ENCODE measurements around the gene CYP24A1.
"Not testable (repeated sequence)": the region's sequence is repeated elsewhere in the genome, so short reads cannot be mapped to it uniquely, and the experiment has no call there.

The CYP24A1 gene

GRCh38 chr20:54132612-54133433, 41.0 kb downstream of the CYP24A1 start:
- no peak for DNase-seq

GRCh38 chr20:54131675-54132611, 41.8 kb downstream of the CYP24A1 start:
- DNase-seq: no peak

DNA sequence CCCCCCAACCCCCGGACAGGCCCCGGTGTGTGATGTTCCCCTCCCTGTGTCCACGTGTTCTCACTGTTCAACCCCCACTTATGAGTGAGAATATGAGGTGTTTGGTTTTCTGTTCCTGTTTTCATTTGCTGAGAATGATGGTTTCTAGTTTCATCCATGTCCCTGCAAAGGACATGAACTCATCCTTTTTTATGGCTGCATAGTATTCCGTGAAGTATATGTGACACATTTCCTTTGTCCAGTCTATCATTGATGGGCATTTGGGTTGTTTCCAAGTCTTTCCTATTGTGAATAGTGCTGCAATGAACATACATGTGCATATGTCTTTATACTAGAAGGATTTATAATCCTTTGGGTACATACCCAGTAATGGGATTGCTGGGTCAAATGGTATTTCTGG, 42.7 kb downstream of the CYP24A1 start:
- not testable (repeated sequence) for DNase-seq

DNA sequence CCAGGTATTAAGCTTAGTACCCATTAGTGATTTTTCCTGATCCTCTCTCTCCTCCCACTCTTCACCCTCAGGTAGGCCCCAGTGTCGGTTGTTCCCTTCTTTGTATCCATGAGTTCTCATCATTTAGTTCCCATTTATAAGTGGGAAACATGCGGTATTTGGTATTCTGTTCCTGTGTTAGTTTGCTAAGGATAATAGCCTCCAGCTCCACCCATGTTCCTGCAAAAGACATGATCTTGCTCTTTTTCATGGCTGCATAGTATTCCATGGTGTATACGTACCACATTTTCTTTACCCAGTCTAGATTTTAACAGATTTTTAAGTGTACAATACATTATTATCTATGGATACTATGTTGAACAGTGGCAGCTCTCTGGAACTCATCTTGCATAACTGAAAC, 44.4 kb downstream of the CYP24A1 start:
- no peak for DNase-seq

DNA sequence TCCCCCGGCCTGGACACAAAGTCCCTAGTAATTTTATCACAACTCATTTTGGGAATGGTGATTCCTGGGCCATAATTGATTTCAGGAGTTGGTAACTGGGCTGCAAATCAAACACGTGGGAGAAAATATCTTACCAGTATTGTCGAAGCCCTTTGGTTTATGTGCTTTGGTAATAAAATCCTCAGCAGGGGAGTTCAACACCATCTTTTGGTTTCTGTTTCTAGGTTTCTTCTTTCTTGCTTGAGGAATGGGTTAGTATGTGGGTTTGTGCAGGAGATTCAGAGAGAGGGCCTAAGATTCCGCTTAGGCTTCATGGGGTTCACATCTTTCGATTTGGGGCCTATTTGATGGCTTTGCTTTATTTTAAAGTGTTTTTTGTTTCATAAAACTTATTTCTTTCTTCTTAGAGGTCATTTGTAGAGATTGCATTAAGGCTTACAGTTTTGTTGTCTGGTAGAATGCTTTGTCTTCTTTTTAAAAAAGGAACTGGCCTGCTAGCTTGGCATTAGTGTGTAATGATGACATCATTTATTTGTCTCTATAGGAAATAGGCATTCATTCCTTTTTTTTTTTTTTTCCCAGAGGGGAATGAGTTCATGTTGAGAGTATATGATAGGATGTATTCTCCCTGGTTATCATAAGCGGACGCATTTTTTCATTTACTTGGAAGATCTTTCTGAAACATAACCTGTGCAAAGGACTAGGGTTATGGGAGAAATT, 45.8 kb downstream of the CYP24A1 start:
- no peak for DNase-seq

GRCh38 chr20:54126806-54127655, 46.8 kb downstream of the CYP24A1 start:
- DNase-seq: no peak

DNA sequence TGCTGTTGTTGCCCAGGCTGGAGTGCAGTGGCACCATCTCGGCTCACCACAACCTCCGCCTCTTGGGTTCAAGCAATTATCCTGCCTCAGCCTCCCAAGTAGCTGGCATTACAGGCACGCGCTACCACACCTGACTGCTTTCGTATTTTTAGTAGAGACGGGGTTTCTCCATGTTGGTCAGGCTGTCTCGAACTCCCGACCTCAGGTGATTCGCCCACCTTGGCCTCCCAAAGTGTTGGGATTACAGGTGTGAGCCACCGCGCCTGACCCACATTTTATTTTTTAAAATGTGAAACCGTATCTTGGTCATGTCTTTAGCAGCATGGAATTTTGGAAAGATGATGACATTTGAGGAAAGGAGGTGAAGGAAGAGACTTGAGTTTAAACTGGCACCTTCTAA, 47.5 kb downstream of the CYP24A1 start:
- DNase-seq: not testable (repeated sequence)

- no peak for DNase-seq
These were observed 50.1 kb downstream of the CYP24A1 start for GRCh38 chr20:54123587-54124180.

- DNase-seq: no peak
These were observed 50.9 kb downstream of the CYP24A1 start for GRCh38 chr20:54122681-54123586.

DNA sequence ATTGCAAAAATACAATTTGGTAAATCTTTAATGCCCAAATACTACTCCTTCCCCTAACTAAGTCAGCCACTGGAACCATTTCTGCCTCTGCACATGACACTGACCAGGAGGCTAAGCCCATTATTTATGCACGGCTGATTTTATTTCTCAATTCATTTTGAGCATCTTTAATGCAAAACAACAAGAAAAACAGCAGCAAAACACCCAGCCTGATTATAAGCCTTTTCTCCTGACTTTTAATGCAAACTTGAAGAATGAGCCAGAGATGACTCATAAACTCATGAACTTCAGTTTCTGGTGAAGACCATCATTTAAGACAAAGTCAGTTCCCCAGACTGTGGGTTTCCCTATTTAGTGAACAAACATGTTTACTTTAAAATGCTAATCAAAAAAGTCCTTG, 51.6 kb downstream of the CYP24A1 start:
- no peak for DNase-seq

GRCh38 chr20:54119744-54120143, 54.0 kb downstream of the CYP24A1 start:
- DNase-seq: no peak

DNA sequence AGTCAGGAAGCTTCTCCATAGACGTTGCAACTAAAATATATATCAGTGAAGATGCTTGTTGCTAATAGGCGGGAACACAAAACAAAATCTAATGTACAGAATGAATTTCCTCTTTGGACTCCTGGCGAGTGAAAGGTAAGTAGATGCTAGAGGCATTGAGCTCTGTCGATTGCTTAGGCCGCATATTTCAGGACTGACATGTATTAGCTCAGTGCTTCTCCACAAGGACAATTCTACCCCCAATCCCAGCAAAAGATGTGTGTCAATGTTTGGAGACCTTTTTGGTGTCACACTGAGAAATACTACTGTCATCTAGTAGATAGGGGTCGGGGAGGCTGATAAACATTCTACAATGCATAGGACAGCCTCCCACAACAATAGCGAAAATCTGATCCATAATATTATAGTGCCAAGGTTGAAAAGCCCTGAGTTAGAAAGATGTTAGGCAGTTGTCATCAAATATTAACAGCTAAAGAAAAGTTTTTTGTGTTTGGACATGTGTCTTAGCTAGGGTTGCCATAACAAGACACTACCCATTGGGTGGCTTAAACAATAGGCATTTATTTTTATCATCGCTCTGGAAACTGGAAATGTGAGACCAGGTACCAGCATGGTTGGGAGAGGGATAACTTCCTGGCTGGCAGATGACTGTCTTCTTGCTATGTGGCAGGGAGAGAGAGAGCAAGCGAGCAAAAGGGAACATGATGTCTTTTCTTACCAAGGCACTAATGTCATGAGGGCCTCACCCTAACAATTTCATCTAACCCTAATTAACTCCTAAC, 55.4 kb downstream of the CYP24A1 start:
- DNase-seq: no peak

- DNase-seq: no peak
These were observed 57.1 kb downstream of the CYP24A1 start for GRCh38 chr20:54116550-54117235.

GRCh38 chr20:54115172-54115854, 58.5 kb downstream of the CYP24A1 start:
- DNase-seq: no peak

DNA sequence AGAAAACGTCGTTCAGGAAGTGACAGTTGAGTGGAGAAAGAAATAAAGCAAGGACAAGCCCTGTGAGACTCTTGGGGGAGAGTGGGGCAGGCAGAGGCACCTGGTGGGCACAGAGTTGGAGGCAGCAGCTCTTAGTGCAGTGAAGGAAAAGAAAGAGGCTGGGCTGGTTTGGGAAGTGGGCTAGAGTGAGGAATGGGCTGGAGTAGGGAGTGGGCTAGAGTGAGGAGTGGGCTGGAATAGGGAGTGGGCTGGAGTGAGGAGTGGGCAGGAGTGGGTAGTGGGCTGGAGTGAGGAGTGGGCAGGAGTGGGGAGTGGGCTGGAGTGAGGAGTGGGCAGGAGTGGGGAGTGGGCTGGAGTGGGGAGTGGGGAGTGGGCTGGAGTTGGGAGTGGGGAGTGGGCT, 59.7 kb downstream of the CYP24A1 start:
- no peak for DNase-seq

- no peak for DNase-seq
These were observed 60.2 kb downstream of the CYP24A1 start for GRCh38 chr20:54113566-54113965.

GRCh38 chr20:54112221-54112884, 61.4 kb downstream of the CYP24A1 start:
- no peak for DNase-seq

DNA sequence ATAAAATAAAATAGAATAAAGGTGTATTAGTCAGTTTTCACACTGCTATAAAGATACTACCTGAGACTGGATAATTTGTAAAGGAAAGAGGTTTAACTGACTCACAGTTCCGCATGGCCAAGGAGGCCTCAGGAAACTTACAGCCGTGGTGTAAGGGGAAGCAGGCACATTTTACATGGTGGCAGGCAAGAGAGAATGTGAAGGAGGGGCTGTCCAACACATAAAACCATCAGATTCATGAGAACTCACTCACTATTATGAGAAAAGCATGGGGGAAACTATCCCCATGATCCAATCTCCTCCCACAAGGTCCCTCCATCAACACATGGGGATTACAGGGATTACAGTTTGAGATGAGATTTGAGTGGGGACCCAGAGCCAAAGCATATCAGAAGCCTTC, 62.3 kb downstream of the CYP24A1 start:
- DNase-seq: no peak
